Measurements from ENCODE around the gene LOXL1. TPM values are rescaled to one million over a fixed set of nuclear protein-coding genes. Genes with fewer than 3 reads are reported as not detected.
A peak's percentile ranks its signal among the peaks of the same experiment; 100 is the strongest.

LOXL1 gene
- total RNA-seq, 1 donor, result 176 TPM

DNA sequence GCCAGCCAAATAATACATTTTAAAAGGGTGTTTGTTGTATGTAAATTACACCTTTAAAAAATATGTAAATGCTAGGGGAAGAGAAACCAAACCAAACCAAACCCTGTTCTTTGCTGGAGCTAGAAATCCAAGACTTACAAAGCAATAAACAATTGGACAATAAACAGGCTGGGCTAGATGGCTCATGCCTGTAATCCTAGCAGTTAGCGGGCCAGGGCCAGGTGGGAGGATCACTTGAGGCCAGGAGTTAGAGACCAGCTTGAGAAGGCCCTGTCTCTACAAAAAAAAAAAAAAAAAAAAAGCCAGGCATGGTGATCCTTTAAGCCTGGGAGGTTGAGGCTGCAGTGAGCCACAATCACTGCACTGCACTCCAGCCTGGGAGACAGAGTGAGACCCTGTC, 53.4 kb downstream of the LOXL1 start:
- no peak for TF ChIP-seq CTCF (IDR thresholded peaks at IDR 0.05; ENCODE audit: insufficient read depth, low read length)
- DNase-seq (ENCODE audit: low read depth), result no peak
- no peak overlapping the region for H3K4me3 ChIP-seq (ENCODE audit: low read depth, low read length)

DNA sequence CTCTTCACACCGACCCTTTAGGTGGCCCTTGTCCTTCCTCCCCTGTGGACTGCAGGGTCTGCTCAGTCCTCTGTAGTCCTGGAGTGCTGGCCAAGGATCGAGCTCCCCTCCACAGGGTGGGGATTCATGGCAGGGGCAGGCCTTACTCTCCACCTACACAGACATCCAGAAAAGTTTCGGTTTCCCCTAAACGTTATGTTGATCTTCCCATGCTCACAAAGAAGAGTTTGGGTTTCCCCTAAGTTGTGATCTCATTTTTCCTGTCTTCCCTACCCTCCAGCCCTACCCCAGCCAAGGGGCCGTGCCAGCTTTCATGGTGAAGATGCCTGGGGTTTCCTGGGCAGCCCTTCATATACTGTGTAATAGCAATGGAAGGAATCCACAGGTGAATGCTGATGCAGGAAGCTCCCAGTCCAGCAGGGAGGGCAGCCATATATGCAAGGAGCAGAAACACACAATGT, 55.5 kb downstream of the LOXL1 start:
- H3K4me3 ChIP-seq (ENCODE audit: low read depth, low read length), result no peak overlapping the region
- DNase-seq (ENCODE audit: low read depth), result peak; percentile 55

DNA sequence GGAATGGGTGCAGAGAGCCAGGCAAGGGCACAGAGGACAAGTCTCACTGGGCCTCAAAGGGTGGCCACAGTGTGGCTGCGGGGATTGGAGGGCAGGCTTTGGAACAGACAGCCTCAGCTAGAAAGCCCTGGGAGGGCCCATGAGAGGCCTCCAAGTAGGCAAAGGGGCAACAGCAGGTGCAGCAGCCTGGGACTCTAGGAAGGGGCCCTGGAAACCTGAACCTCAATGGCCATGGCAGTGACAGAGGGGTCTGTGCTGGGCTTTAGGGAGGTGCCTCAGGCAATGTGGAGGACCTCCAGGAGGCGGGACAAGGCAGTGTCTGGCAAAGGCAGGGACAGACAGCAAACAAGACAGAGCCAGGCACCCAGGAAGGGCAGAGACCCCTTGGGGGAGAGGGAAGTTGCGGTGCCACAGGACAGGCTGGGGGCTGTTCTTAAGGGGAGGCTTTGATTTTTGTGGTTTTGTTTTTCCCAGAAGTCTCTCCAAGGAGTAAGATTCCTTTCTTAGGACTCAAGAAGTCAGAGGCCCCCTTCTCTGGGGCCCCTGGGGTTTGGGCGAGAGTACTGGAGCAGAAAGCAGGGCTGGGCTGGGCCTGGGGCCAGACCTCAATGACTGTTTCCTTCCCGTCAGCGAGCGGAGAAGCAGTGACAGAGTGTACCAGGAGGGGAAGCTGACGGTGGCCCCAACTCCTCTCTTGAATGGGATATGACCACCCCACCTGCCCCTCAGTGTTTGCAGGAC, 56.1 kb downstream of the LOXL1 start:
- TF ChIP-seq CTCF (IDR thresholded peaks at IDR 0.05; ENCODE audit: insufficient read depth, low read length), result peak; percentile 1
- peak overlapping the region; percentile 3 for H3K4me3 ChIP-seq (ENCODE audit: low read depth, low read length)
- peak; percentile 93 for DNase-seq (ENCODE audit: low read depth)

More for the DNA sequence above, 55.5 kb downstream of the LOXL1 start:
- TF ChIP-seq CTCF (IDR thresholded peaks at IDR 0.05; ENCODE audit: insufficient read depth, low read length), result no peak

- TF ChIP-seq CTCF (IDR thresholded peaks at IDR 0.05; ENCODE audit: insufficient read depth, low read length), result no peak
- no peak overlapping the region for H3K4me3 ChIP-seq (ENCODE audit: low read depth, low read length)
- peak; percentile 73 for DNase-seq (ENCODE audit: low read depth)
Observed at GRCh38 chr15:73983211-73983727, 57.0 kb downstream of the LOXL1 start.

GRCh38 chr15:73983773-73984172, 57.5 kb downstream of the LOXL1 start:
- H3K4me3 ChIP-seq (ENCODE audit: low read depth, low read length), result no peak overlapping the region
- no peak for DNase-seq (ENCODE audit: low read depth)
- no peak for TF ChIP-seq CTCF (IDR thresholded peaks at IDR 0.05; ENCODE audit: insufficient read depth, low read length)

DNA sequence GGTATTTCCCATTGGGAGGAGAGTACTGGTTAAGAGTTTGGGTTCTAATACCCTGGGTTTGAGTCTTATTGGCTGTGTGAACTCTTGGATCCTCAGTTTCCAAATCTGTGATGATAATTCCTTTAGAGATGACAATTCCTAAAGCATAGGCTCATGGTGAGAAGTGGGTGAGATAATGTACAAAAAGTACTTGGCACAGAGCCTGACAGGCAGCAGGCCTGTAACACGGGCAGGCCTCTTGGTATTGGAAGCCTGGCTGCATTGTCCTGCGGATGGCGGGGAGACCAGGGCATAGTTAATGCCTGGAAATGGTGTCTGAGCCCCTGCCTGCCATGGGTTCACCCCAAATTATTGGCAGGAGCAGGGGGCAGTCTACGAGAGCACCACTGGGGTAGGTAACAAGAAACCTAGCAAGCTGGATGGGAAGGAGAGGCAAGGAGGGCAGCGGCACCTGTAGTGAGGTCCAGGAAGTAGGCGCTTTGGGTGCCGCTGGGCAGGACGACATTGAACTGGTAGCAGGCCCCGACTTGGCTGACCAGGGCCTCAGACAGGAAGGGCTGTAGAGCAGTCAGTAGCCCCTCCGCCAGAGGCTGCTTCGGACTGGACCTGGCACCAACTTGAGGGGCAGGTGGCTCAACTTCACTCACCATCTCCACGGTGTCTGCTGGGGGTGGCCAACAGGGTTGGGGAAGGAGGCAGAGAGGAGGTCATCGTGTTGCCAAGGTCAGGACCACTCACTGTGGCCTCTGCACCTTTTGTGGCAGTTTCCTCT, 58.1 kb downstream of the LOXL1 start:
- no peak for DNase-seq (ENCODE audit: low read depth)
- H3K4me3 ChIP-seq (ENCODE audit: low read depth, low read length), result no peak overlapping the region
- TF ChIP-seq CTCF (IDR thresholded peaks at IDR 0.05; ENCODE audit: insufficient read depth, low read length), result no peak
